AG08395 (cell line): Measurements from ENCODE around the gene DCDC2.
"Not testable (repeated sequence)": the region's sequence is repeated elsewhere in the genome, so short reads cannot be mapped to it uniquely, and the experiment has no call there.

ENCODE experiments used
- DNase-seq: peaks from one replicate; pipeline ENCODE4 v3.0.0; 2012; ENCODE audit warnings: mixed read lengths, low spot score

Gene DCDC2

GRCh38 chr6:24324617-24325016 is 33.2 kb downstream of the DCDC2 start:
- no peak for DNase-seq

GRCh38 chr6:24323632-24324337 is 34.1 kb downstream of the DCDC2 start:
- no peak for DNase-seq

DNA sequence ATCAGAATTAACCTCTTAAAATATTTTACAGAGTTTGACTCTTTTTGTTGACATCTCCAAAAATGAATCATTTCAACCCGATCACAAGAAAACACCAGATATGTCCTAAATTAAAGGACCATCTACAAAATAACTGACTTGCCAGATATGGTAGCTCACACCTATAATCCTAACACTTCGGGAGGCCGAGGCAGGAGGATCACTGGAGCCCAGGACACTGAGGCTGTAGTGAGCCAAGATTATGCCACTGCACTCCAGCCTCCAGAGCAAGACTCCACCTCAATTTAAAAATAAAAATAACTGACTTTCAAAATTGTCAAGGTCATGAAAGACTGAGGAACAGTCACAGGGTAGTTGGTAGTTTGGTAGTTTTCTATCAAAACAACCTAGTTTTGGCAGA is 34.9 kb downstream of the DCDC2 start:
- DNase-seq, result no peak

DNA sequence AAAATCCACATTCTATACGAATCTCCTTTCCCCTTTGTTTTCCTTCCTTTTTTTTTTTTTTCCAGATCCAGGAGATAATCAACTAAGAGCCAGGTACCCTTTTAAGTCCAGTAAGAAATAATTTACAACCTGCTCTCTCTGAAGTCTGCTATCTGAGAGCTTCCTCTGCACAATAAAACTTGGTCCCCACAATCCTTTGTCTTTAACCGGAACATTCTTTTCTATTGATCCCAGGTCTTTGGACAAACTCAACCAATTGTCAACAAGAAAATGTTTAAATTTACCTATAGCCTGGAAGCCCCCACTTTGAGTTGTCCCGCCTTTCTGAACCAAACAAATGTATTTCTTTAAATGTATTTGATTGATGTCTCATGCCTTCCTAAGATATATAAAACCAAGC is 35.4 kb downstream of the DCDC2 start:
- not testable (repeated sequence) for DNase-seq

- no peak for DNase-seq
These were observed 36.2 kb downstream of the DCDC2 start for GRCh38 chr6:24321538-24322162.

DNA sequence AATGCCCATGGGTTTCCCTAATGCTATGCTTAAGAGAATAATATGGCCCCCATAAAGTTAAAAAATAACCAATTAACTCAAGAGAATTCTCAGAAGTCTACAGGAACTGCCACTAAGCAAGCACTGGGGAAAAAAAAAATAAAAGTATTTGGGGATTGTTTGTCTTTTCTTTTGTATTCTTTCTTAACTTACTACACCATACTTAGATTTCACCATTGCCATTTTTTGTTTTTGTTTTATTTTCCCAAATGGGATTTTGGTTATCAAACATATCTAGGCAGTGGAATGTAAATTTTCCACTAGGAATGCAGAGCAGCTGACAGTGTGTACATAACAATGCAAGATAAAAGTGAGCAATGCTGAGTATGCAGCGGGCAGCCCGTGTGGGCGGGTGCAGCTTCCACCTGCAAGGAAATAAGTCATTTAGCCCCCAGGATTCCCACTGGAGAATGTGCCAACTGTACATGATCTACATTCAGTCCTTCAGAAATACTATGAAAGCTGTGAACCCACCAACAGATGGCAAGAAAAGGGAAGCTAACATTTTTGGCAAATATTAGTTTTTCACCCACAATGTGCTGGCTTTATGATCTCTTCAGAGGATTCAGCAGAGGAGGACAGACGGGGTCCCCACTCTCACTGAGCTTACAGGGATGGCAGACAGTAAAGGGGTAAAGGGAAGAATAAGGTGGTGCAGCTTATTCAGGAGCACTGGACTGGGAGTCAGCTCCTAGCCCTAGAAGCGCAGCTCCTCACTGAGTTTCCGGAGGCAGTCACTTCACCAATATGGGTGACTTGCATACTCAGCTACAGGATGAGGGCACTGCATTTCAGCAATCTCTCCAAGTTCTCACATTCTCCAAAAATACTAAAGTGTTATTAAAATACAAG is 44.4 kb downstream of the DCDC2 start:
- DNase-seq, result no peak

DNA sequence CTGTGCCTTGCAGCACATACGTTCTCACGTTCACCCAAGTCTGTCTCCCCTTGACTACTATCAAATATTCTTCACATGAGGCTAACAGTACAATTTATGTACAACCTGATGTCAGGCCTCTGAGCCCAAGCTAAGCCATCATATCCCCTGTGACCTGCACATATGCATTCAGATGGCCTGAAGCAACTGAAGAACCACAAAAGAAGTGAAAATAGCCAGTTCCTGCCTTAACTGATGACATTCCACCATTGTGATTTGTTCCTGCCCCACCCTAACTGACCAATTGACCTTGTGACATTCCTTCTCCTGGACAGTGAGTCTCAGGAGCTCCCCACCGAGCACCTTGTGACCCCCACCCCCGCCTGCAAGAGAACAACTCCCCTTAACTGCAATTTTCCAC is 46.1 kb downstream of the DCDC2 start:
- not testable (repeated sequence) for DNase-seq

- DNase-seq, result no peak
These were observed 50.0 kb downstream of the DCDC2 start for GRCh38 chr6:24307881-24308280.

- no peak for DNase-seq
These were observed 50.9 kb downstream of the DCDC2 start for GRCh38 chr6:24306936-24307335.

- no peak for DNase-seq
These were observed 51.8 kb downstream of the DCDC2 start for GRCh38 chr6:24306038-24306437.

DNA sequence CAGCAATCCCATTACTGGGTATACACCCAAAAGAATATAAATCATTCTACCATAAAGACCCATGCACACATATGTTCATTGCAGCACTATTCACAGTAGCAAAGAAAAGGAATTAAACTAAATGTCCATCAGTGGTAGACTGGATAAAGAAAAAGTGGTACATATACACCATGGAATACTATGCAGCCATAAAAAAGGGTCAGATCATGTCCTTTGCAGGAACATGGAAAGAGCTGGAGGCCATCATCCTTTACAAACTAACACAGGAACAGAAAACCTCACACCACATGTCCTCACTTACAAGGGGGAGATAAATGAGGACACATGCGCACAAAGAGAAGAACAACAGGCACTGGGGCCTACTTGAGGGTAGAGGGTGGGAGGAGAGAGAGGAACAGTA is 60.9 kb downstream of the DCDC2 start:
- DNase-seq, result no peak

- not testable (repeated sequence) for DNase-seq
These were observed 64.0 kb downstream of the DCDC2 start for GRCh38 chr6:24293852-24294251.

DNA sequence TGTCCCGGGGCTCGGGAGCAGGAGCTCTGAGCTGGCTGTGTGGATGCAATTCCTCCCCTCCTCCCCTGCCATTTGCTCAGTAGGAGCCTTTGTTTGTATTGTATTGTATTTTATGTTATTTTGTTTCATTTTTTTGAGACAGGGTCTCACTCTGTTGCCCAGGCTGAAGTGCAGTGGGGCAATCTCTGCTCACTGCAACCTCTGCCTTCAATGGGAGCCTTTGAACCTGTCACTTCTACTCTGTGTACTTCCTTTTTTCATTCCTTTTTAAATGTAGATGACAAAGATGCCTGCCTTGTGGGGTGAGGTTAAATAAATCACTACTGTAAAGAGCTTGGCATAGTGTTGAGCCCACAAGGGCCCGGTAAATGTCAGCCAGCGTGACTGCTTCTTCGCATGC is 70.6 kb downstream of the DCDC2 start:
- no peak for DNase-seq

- DNase-seq, result no peak
These were observed 73.9 kb downstream of the DCDC2 start for GRCh38 chr6:24284006-24284405.

GRCh38 chr6:24283043-24283985 is 74.5 kb downstream of the DCDC2 start:
- DNase-seq, result peak; percentile 80

GRCh38 chr6:24274441-24275083 is 83.3 kb downstream of the DCDC2 start:
- DNase-seq, result no peak

GRCh38 chr6:24273096-24273870 is 84.6 kb downstream of the DCDC2 start:
- no peak for DNase-seq

DNA sequence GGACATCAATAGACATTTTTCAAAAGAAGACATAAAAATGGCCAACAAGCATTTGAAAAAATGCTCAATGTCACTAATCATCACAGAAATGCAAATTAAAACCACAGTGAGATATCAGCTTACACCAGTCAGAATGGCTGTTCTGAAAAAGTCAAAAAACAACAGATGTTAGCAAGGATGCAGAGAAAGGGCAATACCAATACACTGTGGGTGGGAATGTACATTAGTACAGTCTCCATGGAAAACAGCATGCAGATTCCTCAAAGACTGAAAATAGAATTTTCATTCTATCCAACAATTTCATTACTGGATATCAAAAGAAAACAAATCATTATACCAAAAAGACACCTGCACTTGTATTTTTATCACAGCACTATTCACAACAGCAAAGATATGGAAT is 85.3 kb downstream of the DCDC2 start:
- no peak for DNase-seq

DNA sequence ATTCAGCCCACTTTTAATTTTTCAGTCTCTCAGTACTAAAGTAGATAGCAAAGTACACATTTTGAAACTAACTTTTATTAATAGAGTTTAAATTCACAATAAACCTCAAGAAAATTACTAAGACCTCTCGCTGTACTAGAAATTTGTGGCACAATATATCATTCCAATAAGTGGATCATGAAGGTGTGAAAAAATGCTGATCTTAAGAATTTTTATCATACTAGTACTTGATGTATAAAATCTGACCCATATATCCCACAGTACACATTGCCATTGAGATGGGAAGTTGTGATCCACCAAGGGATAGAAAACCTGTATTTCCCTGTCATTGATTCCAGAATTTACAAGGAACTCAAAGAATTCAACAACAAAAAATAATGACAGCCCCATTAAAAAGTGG is 85.7 kb downstream of the DCDC2 start:
- DNase-seq, result no peak

- DNase-seq, result no peak
These were observed 87.8 kb downstream of the DCDC2 start for GRCh38 chr6:24270011-24270410.
